Measurements from ENCODE around the gene TCEANC2.

TCEANC2 gene

DNA sequence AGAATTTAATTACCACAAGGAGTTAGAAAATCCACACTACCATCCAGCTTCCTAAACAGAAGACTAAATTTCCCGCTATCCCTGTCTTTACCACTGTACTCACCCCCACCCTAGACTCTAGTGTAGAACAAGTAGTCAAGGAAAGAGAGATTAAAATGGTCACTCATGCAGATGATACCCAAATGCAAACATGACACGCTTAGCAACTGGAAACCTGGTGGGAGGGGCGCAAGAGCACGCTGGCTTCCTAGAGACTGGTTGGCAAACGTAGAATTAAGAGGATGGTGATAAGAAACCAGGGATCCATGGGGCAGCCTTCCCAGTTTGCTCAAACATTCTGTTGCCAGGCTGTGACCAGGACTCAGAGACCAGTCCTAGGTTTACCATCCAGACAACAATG is 25.6 kb upstream of the TCEANC2 start:
- TF ChIP-seq, protein P1, sequence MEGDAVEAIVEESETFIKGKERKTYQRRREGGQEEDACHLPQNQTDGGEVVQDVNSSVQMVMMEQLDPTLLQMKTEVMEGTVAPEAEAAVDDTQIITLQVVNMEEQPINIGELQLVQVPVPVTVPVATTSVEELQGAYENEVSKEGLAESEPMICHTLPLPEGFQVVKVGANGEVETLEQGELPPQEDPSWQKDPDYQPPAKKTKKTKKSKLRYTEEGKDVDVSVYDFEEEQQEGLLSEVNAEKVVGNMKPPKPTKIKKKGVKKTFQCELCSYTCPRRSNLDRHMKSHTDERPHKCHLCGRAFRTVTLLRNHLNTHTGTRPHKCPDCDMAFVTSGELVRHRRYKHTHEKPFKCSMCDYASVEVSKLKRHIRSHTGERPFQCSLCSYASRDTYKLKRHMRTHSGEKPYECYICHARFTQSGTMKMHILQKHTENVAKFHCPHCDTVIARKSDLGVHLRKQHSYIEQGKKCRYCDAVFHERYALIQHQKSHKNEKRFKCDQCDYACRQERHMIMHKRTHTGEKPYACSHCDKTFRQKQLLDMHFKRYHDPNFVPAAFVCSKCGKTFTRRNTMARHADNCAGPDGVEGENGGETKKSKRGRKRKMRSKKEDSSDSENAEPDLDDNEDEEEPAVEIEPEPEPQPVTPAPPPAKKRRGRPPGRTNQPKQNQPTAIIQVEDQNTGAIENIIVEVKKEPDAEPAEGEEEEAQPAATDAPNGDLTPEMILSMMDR (IDR thresholded peaks at IDR 0.05; ENCODE audit: insufficient read depth, low read length, missing control alignments) = no peak
- no peak for DNase-seq (ENCODE audit: low read depth, low spot score)
- ChIA-PET CTCF (no interaction called here), POLR2A (interaction anchor here (0.7 kb wide), 1 partner anchor 22 kb away, joined by 3 read pairs; no protein-coding TSS in a partner anchor)
- no peak overlapping the region for H3K4me3 ChIP-seq (ENCODE audit: low read depth, low read length)

- CTCF ChIA-PET = no interaction called here
- TF ChIP-seq, protein P1 (IDR thresholded peaks at IDR 0.05; ENCODE audit: insufficient read depth, low read length, missing control alignments) = no peak
- DNase-seq (ENCODE audit: low read depth, low spot score) = no peak
- POLR2A ChIA-PET = interaction anchor here (0.7 kb wide), 1 partner anchor 21 kb away, joined by 3 read pairs; no protein-coding TSS in a partner anchor
- H3K4me3 ChIP-seq (ENCODE audit: low read depth, low read length) = no peak overlapping the region
Observed at GRCh38 chr1:54028306-54029251, 24.8 kb upstream of the TCEANC2 start.

DNA sequence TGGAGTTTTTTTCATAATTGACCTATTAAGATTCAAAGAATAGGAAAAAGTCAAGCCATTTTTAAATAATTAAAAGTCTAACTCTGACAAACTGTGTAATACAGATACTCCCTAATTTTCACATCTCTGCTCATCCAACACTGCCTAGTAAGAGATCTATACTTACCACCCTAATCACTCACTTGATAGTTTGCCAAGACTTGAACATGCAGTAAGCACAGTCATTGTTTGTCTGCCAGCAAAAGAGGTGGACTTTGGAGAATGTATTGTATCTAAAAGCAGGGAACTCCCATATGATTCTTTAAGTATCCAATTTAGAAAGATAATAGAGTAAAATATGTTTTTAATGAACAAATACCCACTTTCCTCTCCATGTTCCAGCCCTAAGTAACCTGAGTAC is 15.9 kb upstream of the TCEANC2 start:
- ChIA-PET POLR2A (no interaction called here), CTCF (interaction anchor here (0.6 to 0.9 kb wide), 2 partner anchors 12 to 159 kb away, joined by 3 read pairs; no protein-coding TSS in a partner anchor)
- TF ChIP-seq, protein P1 (IDR thresholded peaks at IDR 0.05; ENCODE audit: insufficient read depth, low read length, missing control alignments) = no peak
- no peak overlapping the region for H3K4me3 ChIP-seq (ENCODE audit: low read depth, low read length)
- DNase-seq (ENCODE audit: low read depth, low spot score) = no peak

DNA sequence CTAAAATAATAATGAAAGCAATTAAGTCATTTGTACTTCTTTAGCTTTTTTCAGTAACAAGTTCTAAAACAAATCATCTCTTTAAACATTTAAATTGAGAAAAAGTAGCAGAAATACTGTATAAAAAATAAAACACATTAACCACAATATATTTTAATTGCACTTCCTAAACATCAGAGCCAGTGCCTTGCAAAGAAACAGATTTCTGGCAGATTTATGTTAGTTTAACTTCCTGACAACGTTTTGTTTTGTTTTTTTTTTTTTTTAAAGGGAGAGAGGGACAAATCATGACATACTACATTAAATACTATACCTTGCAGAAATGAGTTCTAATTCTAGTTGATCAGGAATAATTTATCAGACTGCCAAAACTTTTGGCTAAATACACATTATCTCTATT is 11.6 kb upstream of the TCEANC2 start:
- no peak for DNase-seq (ENCODE audit: low read depth, low spot score)
- CTCF ChIA-PET = interaction anchor here (0.9 to 3.1 kb wide), 3 partner anchors 10 to 181 kb away, joined by 3 to 18 read pairs (median 3); partner anchors contain the start of genes TCEANC2 and TMEM59
- TF ChIP-seq, protein P1 (IDR thresholded peaks at IDR 0.05; ENCODE audit: insufficient read depth, low read length, missing control alignments) = no peak
- POLR2A ChIA-PET = no interaction called here
- no peak overlapping the region for H3K4me3 ChIP-seq (ENCODE audit: low read depth, low read length)

- CTCF ChIA-PET = interaction anchor here (1.3 kb wide), 1 partner anchor 86 kb away, joined by 3 read pairs; no protein-coding TSS in a partner anchor
- TF ChIP-seq, protein P1 (IDR thresholded peaks at IDR 0.05; ENCODE audit: insufficient read depth, low read length, missing control alignments) = no peak
- no peak overlapping the region for H3K4me3 ChIP-seq (ENCODE audit: low read depth, low read length)
- POLR2A ChIA-PET = no interaction called here
- no peak for DNase-seq (ENCODE audit: low read depth, low spot score)
Observed at GRCh38 chr1:54045496-54045895, 7.9 kb upstream of the TCEANC2 start.

- ChIA-PET POLR2A (no interaction called here), CTCF (interaction anchor here (1.8 kb wide), 1 partner anchor 168 kb away, joined by 5 read pairs; no protein-coding TSS in a partner anchor)
- H3K4me3 ChIP-seq (ENCODE audit: low read depth, low read length) = no peak overlapping the region
- TF ChIP-seq, protein P1 (IDR thresholded peaks at IDR 0.05; ENCODE audit: insufficient read depth, low read length, missing control alignments) = no peak
- no peak for DNase-seq (ENCODE audit: low read depth, low spot score)
Observed at GRCh38 chr1:54046671-54047383, 6.6 kb upstream of the TCEANC2 start.
